CD4-positive, alpha-beta T cell (primary cell): Measurements from ENCODE around the gene RALGPS1. TPM values are rescaled to one million over a fixed set of nuclear protein-coding genes. Genes with fewer than 3 reads are reported as not detected.

ENCODE experiments used
- ATAC-seq: fragments of 200-7000 bp; cut with Tn5 transposase; one replicate; pipeline ENCODE4 v1.10.0; 2022; ENCODE audit warnings: mild to moderate bottlenecking; ENCODE audit not compliant: poor library complexity
- CTCF ChIA-PET: fragments of 350-600 bp; sonication (Branson Sonifier 250); formaldehyde crosslinking; loops from one replicate; lab custom pipeline; 2021; ENCODE audit warnings: antibody characterized with exemption, inconsistent platforms; lab: Charles Lee
- POLR2A ChIA-PET: fragments of 350-600 bp; sonication (Branson Sonifier 250); formaldehyde crosslinking; loops from one replicate; lab custom pipeline; 2021; ENCODE audit warnings: antibody characterized with exemption, inconsistent platforms; lab: Charles Lee
- DNase-seq, 14 experiments: peaks; one replicate each; pipeline ENCODE4 v3.0.0-alpha.2; 2013 to 2020; ENCODE audit warnings: mixed read lengths in 2 of 14
- H3K27ac ChIP-seq, 2 donors: one replicate each; pipeline versions ENCODE4 v1.5.1 to v1.7.0; 2013; ENCODE audit warnings: low read length in 2 of 2, low read depth in 1 of 2, mild to moderate bottlenecking in 1 of 2
- H3K27me3 ChIP-seq, 2 experiments: 1 replicate in 1 of 2; 2 replicates in 1 of 2; pipeline versions ENCODE4 v1.6.1 to v1.7.0; 2013; ENCODE audit warnings: low read length in 2 of 2, control low read depth in 1 of 2, mild to moderate bottlenecking in 1 of 2, moderate library complexity in 1 of 2; ENCODE audit not compliant: insufficient read depth in 2 of 2, control insufficient read depth in 1 of 2
- H3K36me3 ChIP-seq: one replicate; pipeline ENCODE4 v1.6.1; 2013; ENCODE audit warnings: low read length, control low read depth; ENCODE audit not compliant: insufficient read depth
- H3K4me1 ChIP-seq: one replicate; pipeline ENCODE4 v1.6.1; 2013; ENCODE audit warnings: low read length, control low read depth; ENCODE audit not compliant: insufficient read depth
- H3K4me3 ChIP-seq: one replicate; pipeline ENCODE4 v1.5.1; 2013; ENCODE audit warnings: mild to moderate bottlenecking, low read length, moderate library complexity
- H3K9me3 ChIP-seq, 2 experiments: 1 replicate in 1 of 2; 2 replicates in 1 of 2; pipeline versions ENCODE4 v1.6.1 to v1.7.0; 2013; ENCODE audit warnings: low read length in 2 of 2, mild to moderate bottlenecking in 2 of 2, control low read depth in 1 of 2, moderate library complexity in 1 of 2; ENCODE audit not compliant: control insufficient read depth in 1 of 2, insufficient read depth in 1 of 2
- H3K27ac Mint-ChIP-seq: one replicate; pipeline ENCODE4 v1.8.0; 2020; ENCODE audit warnings: mixed read lengths
- H3K27me3 Mint-ChIP-seq: one replicate; pipeline ENCODE4 v1.8.0; 2021; ENCODE audit warnings: mixed read lengths
- H3K36me3 Mint-ChIP-seq: one replicate; pipeline ENCODE4 v1.8.0; 2021; ENCODE audit warnings: low read depth, mixed read lengths
- H3K4me1 Mint-ChIP-seq: one replicate; pipeline ENCODE4 v1.8.0; 2021; ENCODE audit warnings: low read depth, mixed read lengths
- H3K4me3 Mint-ChIP-seq: one replicate; pipeline ENCODE4 v1.8.0; 2020; ENCODE audit warnings: mild to moderate bottlenecking, mixed read lengths
- H3K9me3 Mint-ChIP-seq: one replicate; pipeline ENCODE4 v1.8.0; 2020; ENCODE audit warnings: mixed read lengths
- intact Hi-C, 2 experiments: fragments of 100-400 bp; cut with DNase I in 1 of 2; cut with micrococcal nuclease in 1 of 2; formaldehyde crosslinking; loops; one replicate each; pipeline versions ENCODE4 v1.15.1 to v1.9.0; 2023 to 2025; cut with DNase I, micrococcal nuclease
- total RNA-seq, 174 experiments: library from RNA in 2 of 174; stranded (reverse) in 2 of 174; gene quantifications; one replicate each; pipeline ENCODE4 v1.2.3 and lab custom pipeline; 2021 to 2026
- TF ChIP-seq, protein P1 (sequence below): fragments of 200-600 bp; IDR thresholded peaks from one replicate; pipeline ENCODE4 v1.8.0; 2022; ENCODE audit warnings: antibody characterized with exemption, mild to moderate bottlenecking

The RALGPS1 gene
- total RNA-seq, 2 experiments from 2014 or later: 5.8 to 6.3 TPM

DNA sequence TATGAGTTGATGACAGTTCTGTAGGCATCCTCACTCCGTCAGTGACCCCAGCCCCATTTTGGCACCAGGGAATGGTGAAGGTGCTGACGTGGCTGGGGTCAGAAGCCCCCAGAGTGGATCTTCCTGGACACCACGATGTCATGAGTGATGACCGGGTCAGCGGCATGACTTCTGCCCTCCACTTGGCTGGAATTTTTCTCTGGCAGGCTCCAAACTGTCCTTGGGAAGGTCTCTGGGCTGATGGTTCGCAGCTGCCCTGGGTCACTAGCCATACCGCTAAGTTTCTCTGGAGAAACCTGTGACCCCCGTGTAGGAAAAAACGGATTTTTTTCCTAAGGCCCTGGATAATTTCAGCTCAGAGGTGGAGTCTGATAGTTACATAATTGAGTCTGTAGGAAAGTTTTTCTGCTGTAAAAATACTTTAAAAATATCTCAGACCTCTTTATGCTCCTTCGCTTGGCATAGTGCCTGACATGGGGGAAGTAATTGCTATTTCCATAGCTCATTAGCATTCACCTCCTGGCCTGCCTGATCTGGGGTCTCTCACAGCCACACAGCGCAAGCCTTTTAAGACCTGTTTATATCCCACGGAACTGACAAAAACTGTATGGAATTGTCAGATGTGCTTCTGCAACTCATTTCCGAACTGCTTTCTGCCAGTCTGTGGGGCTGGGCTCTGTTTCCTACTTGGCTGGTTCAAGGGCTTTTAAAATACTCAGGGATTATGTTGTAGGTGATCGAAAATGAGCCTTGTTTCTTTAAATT is 138.7 kb downstream of the RALGPS1 start:
- Mint-ChIP-seq H3K4me1 (peaks cover 19% of the 10 kb centered on the region), H3K27ac (no peak overlapping the region), H3K36me3 (no peaks in the 10 kb centered on the region), H3K27me3 (no peaks in the 10 kb centered on the region), H3K9me3 (no peaks in the 10 kb centered on the region), H3K4me3 (no peak overlapping the region)
- no peaks in the 10 kb centered on the region for H3K27me3 ChIP-seq
- TF ChIP-seq, protein P1, sequence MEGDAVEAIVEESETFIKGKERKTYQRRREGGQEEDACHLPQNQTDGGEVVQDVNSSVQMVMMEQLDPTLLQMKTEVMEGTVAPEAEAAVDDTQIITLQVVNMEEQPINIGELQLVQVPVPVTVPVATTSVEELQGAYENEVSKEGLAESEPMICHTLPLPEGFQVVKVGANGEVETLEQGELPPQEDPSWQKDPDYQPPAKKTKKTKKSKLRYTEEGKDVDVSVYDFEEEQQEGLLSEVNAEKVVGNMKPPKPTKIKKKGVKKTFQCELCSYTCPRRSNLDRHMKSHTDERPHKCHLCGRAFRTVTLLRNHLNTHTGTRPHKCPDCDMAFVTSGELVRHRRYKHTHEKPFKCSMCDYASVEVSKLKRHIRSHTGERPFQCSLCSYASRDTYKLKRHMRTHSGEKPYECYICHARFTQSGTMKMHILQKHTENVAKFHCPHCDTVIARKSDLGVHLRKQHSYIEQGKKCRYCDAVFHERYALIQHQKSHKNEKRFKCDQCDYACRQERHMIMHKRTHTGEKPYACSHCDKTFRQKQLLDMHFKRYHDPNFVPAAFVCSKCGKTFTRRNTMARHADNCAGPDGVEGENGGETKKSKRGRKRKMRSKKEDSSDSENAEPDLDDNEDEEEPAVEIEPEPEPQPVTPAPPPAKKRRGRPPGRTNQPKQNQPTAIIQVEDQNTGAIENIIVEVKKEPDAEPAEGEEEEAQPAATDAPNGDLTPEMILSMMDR: no peak
- no peak overlapping the region for H3K4me3 ChIP-seq
- intact Hi-C loops: no loop called here
- POLR2A ChIA-PET: no interaction called here
- no peaks in the 10 kb centered on the region for H3K36me3 ChIP-seq
- no peaks in the 10 kb centered on the region for H3K9me3 ChIP-seq
- DNase-seq (no peak), ATAC-seq (no peak)
- peaks cover 16% of the 10 kb centered on the region for H3K4me1 ChIP-seq
- H3K27ac ChIP-seq: no peak overlapping the region
- CTCF ChIA-PET: no interaction called here

- POLR2A ChIA-PET: no interaction called here
- no peaks in the 10 kb centered on the region for H3K9me3 ChIP-seq
- H3K9me3 Mint-ChIP-seq: no peaks in the 10 kb centered on the region
- peaks cover 13% of the 10 kb centered on the region for H3K4me1 Mint-ChIP-seq
- no peak overlapping the region for H3K27ac ChIP-seq
- no peaks in the 10 kb centered on the region for H3K27me3 ChIP-seq
- H3K36me3 ChIP-seq: no peaks in the 10 kb centered on the region
- intact Hi-C loops: no loop called here
- CTCF ChIA-PET: no interaction called here
- H3K4me1 ChIP-seq: peaks cover 11% of the 10 kb centered on the region
- no peak for DNase-seq
- ATAC-seq: no peak
- TF ChIP-seq, protein P1: no peak
- no peak overlapping the region for H3K4me3 ChIP-seq
- H3K27me3 Mint-ChIP-seq: no peaks in the 10 kb centered on the region
- no peak overlapping the region for H3K4me3 Mint-ChIP-seq
- no peak overlapping the region for H3K27ac Mint-ChIP-seq
- H3K36me3 Mint-ChIP-seq: no peaks in the 10 kb centered on the region
Observed at GRCh38 chr9:127053960-127054359, 139.4 kb downstream of the RALGPS1 start.

DNA sequence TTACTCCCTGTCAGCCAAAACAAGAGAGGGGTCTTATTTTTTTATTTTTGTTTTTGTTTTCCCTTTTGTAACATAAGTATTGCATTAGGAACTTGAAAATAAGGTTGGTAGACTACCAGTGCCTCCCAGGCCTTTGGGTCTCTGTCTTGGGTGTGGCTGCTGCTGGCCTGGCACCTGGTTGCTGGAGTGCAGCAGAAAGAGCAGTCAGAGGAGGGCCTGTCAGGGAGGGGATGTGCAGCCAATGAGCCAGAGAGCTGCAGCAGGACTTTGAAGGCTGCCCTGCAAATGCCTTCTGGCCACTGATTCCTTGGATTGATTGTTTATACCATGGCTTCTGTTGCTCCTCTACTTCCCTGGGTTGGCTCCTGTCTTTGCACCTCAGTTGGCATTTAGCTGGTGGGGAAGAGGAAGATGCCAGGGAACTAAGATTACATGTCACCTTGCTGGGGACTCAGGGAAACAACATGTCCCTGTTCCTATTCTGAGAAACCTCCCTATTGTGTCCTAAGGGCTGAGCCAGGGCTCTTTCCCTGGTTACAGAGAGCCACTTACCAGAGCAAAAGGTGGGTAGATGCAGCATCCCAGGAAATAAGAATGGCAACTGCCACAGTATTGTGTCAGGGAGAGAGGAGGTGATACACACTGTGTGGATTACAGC is 141.3 kb downstream of the RALGPS1 start:
- Mint-ChIP-seq H3K9me3 (no peaks in the 10 kb centered on the region), H3K4me1 (no peaks in the 10 kb centered on the region), H3K36me3 (no peaks in the 10 kb centered on the region), H3K27me3 (no peaks in the 10 kb centered on the region), H3K27ac (no peak overlapping the region), H3K4me3 (no peak overlapping the region)
- Histone ChIP-seq H3K27me3 (no peaks in the 10 kb centered on the region), H3K4me1 (no peaks in the 10 kb centered on the region), H3K36me3 (no peaks in the 10 kb centered on the region), H3K9me3 (no peaks in the 10 kb centered on the region), H3K27ac (no peak overlapping the region), H3K4me3 (no peak overlapping the region)
- intact Hi-C loops: no loop called here
- TF ChIP-seq, protein P1: no peak
- ChIA-PET CTCF (interaction anchor here (1.0 kb wide), 1 partner anchor 46 kb away, joined by 3 read pairs; no protein-coding TSS in a partner anchor), POLR2A (no interaction called here)
- no peak for DNase-seq
- ATAC-seq: no peak
